ENCODE measurements around the gene RNF225.
A peak's percentile ranks its signal among the peaks of the same experiment; 100 is the strongest.
"Not testable (repeated sequence)": the region's sequence is repeated elsewhere in the genome, so short reads cannot be mapped to it uniquely, and the experiment has no call there.

The RNF225 gene

DNA sequence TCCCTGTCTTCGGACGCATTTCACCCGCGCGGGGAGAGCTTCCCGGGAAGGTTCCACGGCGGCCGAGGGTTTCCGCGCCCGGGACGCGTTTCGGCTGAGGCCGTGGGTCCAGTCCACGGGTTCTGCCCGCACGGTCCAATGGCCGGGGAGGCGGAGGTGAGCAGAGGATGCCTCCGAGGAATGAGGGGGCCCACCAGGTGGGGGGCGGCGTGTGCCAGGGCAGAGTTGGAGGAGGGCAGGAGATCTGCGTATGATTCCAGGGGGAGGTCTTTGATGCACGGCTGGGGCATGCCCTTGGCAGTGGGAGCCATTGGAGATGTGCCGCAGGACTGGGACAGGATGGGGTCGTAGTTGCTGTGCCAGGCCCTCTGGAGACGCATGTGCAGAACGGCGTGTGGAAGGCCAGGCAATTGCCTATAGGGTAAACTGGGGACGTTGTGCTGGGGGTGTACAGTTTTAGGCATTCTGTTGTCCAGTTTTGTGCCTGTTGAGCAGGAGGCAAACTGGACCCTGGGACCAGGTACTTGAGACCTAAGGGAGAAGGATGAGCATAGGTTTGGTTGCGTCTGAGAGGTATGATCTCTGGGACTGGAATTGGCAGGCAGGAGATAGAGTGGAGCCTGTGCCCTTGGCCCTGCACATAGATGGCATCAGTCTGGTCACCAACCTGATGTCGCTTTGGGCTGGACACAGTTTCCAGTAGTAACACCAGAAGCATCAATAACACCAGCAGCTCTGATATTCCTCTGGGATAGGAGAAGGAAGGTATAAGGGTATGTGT, 13.7 kb downstream of the RNF225 start:
- DNase-seq = no peak

DNA sequence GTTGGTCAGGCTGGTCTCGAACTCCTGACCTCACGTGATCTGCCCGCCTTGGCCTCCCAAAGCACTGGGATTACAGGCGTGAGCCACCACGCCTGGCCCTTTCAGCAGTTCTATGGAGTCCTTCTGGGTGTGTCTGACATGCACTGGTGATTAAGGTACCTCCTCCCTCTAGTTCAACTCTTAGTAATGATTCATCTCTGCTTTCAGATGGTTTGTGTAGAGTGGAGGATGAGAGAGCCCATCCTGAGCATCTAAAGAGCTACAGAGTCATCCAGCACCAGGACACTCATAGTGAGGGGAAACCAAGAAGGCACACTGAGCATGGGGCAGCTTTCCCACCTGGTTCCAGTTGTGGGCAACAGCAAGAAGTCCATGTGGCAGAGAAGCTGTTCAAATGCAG, 21.1 kb downstream of the RNF225 start:
- DNase-seq = no peak

DNA sequence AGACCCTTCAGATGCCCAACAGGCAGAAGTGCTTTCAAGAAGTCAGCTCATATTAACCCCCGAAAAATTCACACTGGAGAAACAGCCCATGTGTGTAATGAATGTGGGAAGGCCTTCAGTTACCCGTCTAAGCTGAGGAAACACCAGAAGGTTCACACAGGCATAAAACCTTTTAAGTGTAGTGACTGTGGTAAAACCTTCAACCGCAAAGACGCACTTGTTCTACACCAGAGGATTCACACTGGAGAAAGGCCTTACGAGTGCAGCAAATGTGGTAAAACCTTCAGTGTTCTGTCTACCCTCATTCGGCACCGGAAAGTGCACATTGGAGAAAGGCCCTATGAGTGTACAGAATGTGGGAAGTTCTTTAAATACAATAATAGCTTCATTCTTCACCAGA, 21.6 kb downstream of the RNF225 start:
- DNase-seq = no peak

DNA sequence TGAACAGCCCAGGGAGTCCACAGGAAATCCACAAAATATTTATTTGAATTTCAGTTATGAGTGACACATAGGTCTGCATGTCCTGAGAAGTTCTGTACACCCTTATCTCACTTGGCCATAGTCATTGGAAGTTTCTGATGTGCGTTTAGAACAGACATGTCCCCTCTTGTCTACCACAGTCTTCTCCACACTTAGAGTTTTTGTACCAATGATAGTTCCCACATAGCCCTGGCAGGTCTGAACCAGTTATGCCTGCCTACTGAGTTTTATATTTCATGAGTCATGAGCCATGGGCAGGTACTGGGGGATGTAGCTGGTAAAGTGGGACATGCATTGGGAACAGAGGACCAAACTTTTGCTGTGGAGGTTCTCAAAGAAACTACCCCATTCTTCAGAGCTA, 33.2 kb downstream of the RNF225 start:
- DNase-seq = no peak

DNA sequence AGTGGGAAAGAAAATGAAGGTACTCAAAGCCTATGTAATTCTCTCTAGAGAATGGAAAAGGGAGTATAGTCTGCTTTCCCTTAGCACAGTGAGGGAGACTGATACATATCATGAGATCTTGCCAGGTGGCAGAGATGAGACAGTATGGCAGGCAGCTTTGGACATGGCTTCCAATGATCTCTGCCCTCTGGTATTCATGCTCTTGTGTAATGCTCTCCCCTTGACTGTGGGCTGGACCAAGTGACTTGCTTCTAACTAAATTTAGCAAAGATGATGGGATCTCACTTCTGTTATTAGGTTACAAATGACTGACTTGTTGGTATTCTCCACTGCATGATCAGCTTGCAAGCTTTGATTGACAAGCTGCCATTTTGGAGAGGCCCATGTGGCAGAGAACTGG, 34.3 kb downstream of the RNF225 start:
- no peak for DNase-seq

DNA sequence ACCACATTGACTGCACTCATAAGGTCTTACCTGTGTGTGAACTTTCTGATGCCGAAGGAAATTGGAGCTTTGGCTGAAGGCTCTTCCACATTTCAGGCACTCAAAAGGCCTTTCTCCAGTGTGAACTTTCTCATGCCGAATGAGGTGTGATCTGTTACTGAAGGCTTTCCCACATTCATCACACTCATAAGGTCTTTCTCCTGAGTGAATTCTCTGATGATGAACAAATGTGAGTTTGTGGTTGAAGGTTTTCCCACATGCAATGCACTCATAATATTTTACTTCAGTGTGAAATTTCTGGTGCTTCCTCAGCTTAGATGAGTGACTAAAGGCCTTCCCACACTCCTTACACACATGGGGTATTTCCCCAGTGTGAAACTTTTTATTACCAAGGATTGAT, 38.8 kb downstream of the RNF225 start:
- DNase-seq = no peak

DNA sequence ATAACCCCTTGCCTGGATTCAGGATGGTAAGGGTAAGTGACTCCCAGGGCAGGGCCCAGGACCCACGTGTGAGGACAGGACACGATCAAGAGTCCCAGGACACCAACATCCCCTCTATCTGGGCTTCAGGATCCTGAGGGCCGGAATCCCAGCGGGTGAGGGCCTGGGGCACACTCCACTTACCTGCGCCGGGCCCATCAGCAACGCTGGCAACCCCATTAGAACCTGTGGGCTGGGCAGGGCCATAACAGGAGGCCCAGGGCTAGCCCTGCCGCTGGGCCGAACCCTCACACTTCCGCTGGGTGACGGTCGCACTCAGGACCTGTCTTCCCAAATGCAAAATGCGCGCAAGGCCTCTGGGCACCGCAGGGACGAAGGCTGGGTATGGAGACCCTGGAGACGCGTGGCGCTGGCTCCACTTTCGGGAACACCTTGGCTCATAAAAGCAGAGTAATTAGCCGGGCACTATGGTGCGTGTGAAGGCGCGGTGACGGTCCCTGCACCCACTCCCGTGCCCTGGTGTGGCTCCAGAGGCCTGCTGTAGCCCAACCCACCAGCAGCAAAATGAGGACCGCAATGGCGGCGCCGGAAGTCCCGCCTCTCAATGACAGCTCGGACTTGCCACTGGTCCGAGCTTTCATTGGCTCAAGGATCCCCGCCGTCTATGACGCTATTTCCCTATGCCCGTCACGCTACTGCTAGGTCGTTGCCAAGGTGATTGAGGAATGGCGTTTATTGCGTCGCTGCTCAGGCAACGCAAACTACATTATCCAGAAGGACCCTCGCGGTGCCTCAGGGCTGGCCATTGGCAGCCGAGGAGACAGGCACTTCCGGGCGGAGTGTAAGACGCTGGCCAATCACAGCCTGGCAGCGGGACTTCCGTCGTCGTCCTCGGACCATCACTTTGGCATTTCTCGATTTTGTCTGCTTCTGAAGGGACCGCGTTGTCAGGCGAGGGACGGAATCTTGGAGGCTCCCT, 44.4 kb downstream of the RNF225 start, which contains the start of gene ZNF132:
Gene ZNF132 (minus strand): TSS at position 578 of the 979 bp plus-strand sequence. CDS start 332 bp downstream, at position 246.
- peak; percentile 82 to 93 (median 89) for DNase-seq

DNA sequence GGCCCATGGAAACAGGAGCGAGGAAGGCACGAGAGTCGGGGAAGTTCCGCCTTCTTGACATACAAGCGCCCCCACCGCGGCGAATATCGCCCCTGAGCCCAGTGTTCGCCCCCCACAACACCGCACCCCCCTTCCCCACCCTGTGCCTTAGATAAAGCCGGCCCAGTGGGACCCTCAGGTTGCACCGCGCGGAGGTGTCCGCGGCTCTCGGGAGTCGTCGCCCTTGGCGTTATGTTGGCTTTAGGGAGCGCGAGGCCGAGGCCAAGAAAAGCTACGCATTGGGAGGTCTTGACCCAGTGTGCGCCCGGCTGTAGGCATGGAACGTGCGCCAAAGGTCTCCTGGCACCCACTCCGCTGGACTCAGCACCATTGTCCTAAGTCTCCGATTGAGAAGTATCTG, 45.1 kb downstream of the RNF225 start:
- DNase-seq = no peak

DNA sequence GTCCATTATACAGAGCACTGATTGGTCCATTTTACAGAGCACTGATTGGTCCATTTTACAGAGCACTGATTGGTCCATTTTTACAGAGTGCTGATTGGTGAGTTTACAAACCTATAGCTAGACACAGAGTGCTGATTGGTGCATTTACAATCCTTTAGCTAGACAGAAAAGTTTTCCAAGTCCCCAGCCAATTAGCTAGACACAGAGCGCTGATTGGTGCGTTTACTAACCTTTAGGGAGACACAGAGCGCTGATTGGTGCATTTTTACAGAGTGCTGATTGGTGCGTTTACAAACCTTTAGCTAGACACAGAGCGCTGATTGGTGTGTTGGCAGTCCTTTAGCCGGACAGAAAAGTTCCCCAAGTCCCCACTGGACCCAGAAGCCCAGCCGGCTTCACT, 47.5 kb downstream of the RNF225 start:
- not testable (repeated sequence) for DNase-seq
